SU-DHL-6 (cell line): ENCODE measurements around the gene TRPM8.

Experiments
- H2AFZ ChIP-seq: fragments of 200-600 bp; sonication (generic); 2 replicates; pipeline ENCODE4 v1.6.1; 2014; ENCODE audit warnings: low read depth, mild to moderate bottlenecking, moderate library complexity, mixed read lengths, antibody characterized with exemption, low read length; ENCODE audit not compliant: severe bottlenecking
- H3F3A ChIP-seq: fragments of 200-600 bp; shearing (Covaris generic); 2 replicates; pipeline ENCODE4 v1.6.0; 2016; ENCODE audit warnings: antibody characterized with exemption, mild to moderate bottlenecking; ENCODE audit not compliant: insufficient read depth
- H3K27ac ChIP-seq: fragments of 200-600 bp; sonication (generic); 2 replicates; pipeline ENCODE4 v1.5.1; 2016; ENCODE audit warnings: low read depth, mild to moderate bottlenecking, low read length, moderate library complexity, mixed read lengths
- H3K27me3 ChIP-seq: fragments of 200-600 bp; sonication (generic), shearing (Covaris generic); 2 replicates; pipeline ENCODE4 v1.6.0; 2014; ENCODE audit warnings: mild to moderate bottlenecking, low read length
- H3K36me3 ChIP-seq: fragments of 200-600 bp; sonication (generic); 2 replicates; pipeline ENCODE4 v1.6.1; 2014; ENCODE audit warnings: mild to moderate bottlenecking, low read length, mixed read lengths
- H3K4me2 ChIP-seq: fragments of 300-600, 200-600 bp; shearing (Covaris generic), sonication (generic); 2 replicates; pipeline ENCODE4 v1.6.0; 2014; ENCODE audit warnings: low read length, low read depth, mild to moderate bottlenecking; ENCODE audit not compliant: poor library complexity, severe bottlenecking
- H3K4me3 ChIP-seq: fragments of 200-600 bp; sonication (generic); 2 replicates; pipeline ENCODE4 v1.5.1; 2014; ENCODE audit warnings: antibody characterized with exemption, low read length, mild to moderate bottlenecking, mixed read lengths; ENCODE audit not compliant: insufficient read depth, poor library complexity, severe bottlenecking
- H3K79me2 ChIP-seq: fragments of 200-600 bp; sonication (generic); 2 replicates; pipeline ENCODE4 v1.6.1; 2014; ENCODE audit warnings: mild to moderate bottlenecking, low read length, moderate library complexity; ENCODE audit not compliant: insufficient read depth
- H3K9ac ChIP-seq: fragments of 200-600 bp; sonication (generic); 2 replicates; pipeline ENCODE4 v1.7.0; 2014; ENCODE audit warnings: mild to moderate bottlenecking, low read length
- H3K9me2 ChIP-seq: fragments of 200-600 bp; sonication (generic); replicated peaks from 2 replicates; pipeline ENCODE4 v1.6.1; 2014; ENCODE audit warnings: low read length; ENCODE audit not compliant: insufficient read depth
- H3K9me3 ChIP-seq: fragments of 200-600 bp; sonication (generic); 2 replicates; pipeline ENCODE4 v1.6.1; 2014; ENCODE audit warnings: low read length, mixed read lengths; ENCODE audit not compliant: insufficient read depth
- H4K20me1 ChIP-seq: fragments of 200-600 bp; sonication (generic); 2 replicates; pipeline ENCODE4 v1.6.1; 2014; ENCODE audit warnings: low read depth, mild to moderate bottlenecking, antibody characterized with exemption, low read length, moderate library complexity, mixed read lengths
- EZH2phosphoT487 ChIP-seq: fragments of 200-600 bp; sonication (generic), shearing (Covaris generic); conservative IDR thresholded peaks from 2 replicates; pipeline ENCODE4 v1.6.1; 2018; ENCODE audit warnings: mild to moderate bottlenecking, antibody characterized with exemption, low read length, moderate library complexity, mixed read lengths
- TF ChIP-seq, protein P1 (sequence below): fragments of 200-600 bp; sonication (generic); IDR thresholded peaks from one replicate; pipeline ENCODE4 v1.5.1; 2017; ENCODE audit warnings: antibody characterized with exemption, mild to moderate bottlenecking, low read length, moderate library complexity; ENCODE audit not compliant: insufficient read depth, poor library complexity, severe bottlenecking

Gene TRPM8

DNA sequence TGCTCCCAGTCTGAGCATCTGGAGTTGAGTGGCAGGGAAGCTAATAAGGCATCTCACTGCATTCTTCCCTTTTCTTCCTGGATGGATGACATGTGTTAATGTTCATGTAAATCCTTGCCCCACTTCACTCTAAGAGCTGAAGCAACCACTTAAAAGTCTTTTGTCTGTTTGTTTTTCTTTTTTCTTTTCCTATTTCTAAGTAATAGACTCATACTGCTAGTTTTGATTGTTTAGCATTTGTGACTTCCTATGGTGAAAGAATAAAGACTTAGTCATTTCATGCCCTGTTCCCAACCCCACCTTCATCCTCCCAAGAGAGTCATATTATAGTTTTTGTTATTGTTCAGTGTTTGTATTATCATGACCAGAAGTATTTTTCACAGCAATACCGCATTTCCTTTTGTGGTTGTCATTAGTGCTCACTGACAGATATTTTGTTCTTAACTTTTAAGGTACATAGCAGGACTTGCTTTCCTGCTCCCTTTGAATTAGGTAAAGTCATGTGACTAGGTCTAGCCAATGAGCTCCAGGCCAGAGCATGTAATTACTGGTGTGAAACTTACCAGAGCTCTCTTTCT, 115.2 kb downstream of the TRPM8 start:
- H3K9me2 ChIP-seq, result no peaks in the 10 kb centered on the region
- H3K36me3 ChIP-seq, result no peaks in the 10 kb centered on the region
- H3K27me3 ChIP-seq, result no peaks in the 10 kb centered on the region
- H2AFZ ChIP-seq, result no peak overlapping the region
- no peak overlapping the region for H3K9ac ChIP-seq
- H3K4me3 ChIP-seq, result no peak overlapping the region
- no peaks in the 10 kb centered on the region for H3F3A ChIP-seq
- H3K27ac ChIP-seq, result no peak overlapping the region
- no peak for TF ChIP-seq EZH2phosphoT487
- TF ChIP-seq, protein P1, sequence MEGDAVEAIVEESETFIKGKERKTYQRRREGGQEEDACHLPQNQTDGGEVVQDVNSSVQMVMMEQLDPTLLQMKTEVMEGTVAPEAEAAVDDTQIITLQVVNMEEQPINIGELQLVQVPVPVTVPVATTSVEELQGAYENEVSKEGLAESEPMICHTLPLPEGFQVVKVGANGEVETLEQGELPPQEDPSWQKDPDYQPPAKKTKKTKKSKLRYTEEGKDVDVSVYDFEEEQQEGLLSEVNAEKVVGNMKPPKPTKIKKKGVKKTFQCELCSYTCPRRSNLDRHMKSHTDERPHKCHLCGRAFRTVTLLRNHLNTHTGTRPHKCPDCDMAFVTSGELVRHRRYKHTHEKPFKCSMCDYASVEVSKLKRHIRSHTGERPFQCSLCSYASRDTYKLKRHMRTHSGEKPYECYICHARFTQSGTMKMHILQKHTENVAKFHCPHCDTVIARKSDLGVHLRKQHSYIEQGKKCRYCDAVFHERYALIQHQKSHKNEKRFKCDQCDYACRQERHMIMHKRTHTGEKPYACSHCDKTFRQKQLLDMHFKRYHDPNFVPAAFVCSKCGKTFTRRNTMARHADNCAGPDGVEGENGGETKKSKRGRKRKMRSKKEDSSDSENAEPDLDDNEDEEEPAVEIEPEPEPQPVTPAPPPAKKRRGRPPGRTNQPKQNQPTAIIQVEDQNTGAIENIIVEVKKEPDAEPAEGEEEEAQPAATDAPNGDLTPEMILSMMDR, result no peak
- H3K79me2 ChIP-seq, result no peaks in the 10 kb centered on the region
- no peak overlapping the region for H3K4me2 ChIP-seq
- H4K20me1 ChIP-seq, result no peaks in the 10 kb centered on the region
- no peaks in the 10 kb centered on the region for H3K9me3 ChIP-seq

DNA sequence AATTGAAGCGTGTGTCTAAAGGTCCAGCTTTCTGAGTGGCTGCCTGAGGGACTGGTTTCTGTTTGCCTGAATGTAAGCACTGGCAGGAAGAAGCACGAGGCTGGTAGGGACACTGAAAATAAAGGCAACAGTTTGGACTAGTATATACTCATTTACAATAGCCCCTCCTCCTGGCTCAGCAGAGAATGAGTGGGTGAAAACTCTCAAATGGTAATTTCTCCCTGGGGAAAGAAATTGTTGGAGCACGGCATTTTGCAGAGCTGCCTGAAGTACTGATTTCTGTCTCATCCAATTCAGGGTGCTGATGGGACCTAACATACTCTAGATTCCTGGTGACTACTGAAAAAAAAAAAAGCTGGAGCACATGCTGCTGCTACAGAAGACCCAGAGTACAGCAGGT, 116.0 kb downstream of the TRPM8 start:
- Histone ChIP-seq H3K9me3 (no peaks in the 10 kb centered on the region), H2AFZ (no peak overlapping the region), H3K9me2 (no peaks in the 10 kb centered on the region), H3K4me2 (no peak overlapping the region), H3K27ac (no peak overlapping the region), H3K27me3 (no peaks in the 10 kb centered on the region), H3K9ac (no peak overlapping the region), H3K4me3 (no peak overlapping the region), H3K36me3 (no peaks in the 10 kb centered on the region), H3F3A (no peaks in the 10 kb centered on the region), H4K20me1 (no peaks in the 10 kb centered on the region), H3K79me2 (no peaks in the 10 kb centered on the region)
- TF ChIP-seq, protein P1, result no peak
- TF ChIP-seq EZH2phosphoT487, result no peak

DNA sequence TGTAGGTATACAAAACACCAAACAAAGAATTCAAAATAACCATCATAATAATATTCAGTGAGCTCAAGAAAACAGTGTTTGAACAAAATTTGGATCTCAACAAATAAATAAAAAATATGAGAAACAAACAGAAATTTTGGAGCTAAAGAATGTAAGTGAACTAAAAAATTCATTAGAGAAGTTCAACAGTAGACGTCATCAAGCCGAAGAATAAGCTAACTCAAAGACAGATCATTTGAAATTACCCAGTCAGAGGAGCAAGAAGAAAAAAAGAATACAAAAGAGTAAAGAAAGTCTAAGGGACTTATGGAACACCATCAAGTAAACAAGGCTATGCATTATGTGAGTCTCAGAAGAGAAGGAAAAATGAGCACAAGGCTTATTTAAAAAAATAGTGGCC, 116.7 kb downstream of the TRPM8 start:
- Histone ChIP-seq H3K9ac (no peak overlapping the region), H3K27ac (no peak overlapping the region), H3K27me3 (no peaks in the 10 kb centered on the region), H2AFZ (no peak overlapping the region), H3K79me2 (no peaks in the 10 kb centered on the region), H3K36me3 (no peaks in the 10 kb centered on the region), H3K9me3 (no peaks in the 10 kb centered on the region), H3K9me2 (no peaks in the 10 kb centered on the region), H3F3A (no peaks in the 10 kb centered on the region), H3K4me3 (no peak overlapping the region), H4K20me1 (no peaks in the 10 kb centered on the region), H3K4me2 (no peak overlapping the region)
- TF ChIP-seq, protein P1, result no peak
- TF ChIP-seq EZH2phosphoT487, result no peak
